BJ (cell line): Measurements from ENCODE around the gene PAF1. TPM values are rescaled to one million over a fixed set of nuclear protein-coding genes. Genes with fewer than 3 reads are reported as not detected.

Source experiments
- CTCF ChIA-PET: fragments of 350-600 bp; formaldehyde crosslinking; extraction: SDS; loops from one replicate; lab custom pipeline; 2021; ENCODE audit warnings: antibody characterized with exemption, inconsistent platforms; lab: Yijun Ruan, JAX
- POLR2A ChIA-PET: fragments of 300-600 bp; sonication (Branson Sonifier 250); formaldehyde crosslinking; extraction: SDS; loops from one replicate; lab custom pipeline; 2021; ENCODE audit warnings: antibody characterized with exemption; lab: Charles Lee
- DNase-seq: peaks from one replicate; pipeline ENCODE4 v3.0.0-alpha.2; 2011; ENCODE audit warnings: low read depth
- H3K27me3 ChIP-seq: 2 replicates; pipeline ENCODE4 v1.6.0; 2011; ENCODE audit warnings: low read length; ENCODE audit not compliant: control insufficient read depth, insufficient read depth
- H3K36me3 ChIP-seq: 2 replicates; pipeline ENCODE4 v1.5.1; 2011; ENCODE audit warnings: low read length; ENCODE audit not compliant: control insufficient read depth, insufficient read depth
- H3K4me3 ChIP-seq: 2 replicates; pipeline ENCODE4 v1.5.1; 2011; ENCODE audit warnings: low read depth, mild to moderate bottlenecking, control low read depth, low read length
- CTCF ChIP-seq: IDR thresholded peaks from 2 replicates; pipeline ENCODE4 v1.5.1; 2011; ENCODE audit warnings: low read depth, mild to moderate bottlenecking, control low read depth, inconsistent platforms, low read length, moderate library complexity; ENCODE audit not compliant: insufficient read depth
- polyA plus RNA-seq: library from polyadenylated mRNA; depleted of rRNA; stranded (reverse); fragments of >200 nt; gene quantifications from 2 replicates; pipeline ENCODE4 v1.2.3, GENCODE V29; 2011

Gene PAF1
- polyA plus RNA-seq, 1 experiment = 50.2 TPM

- peak; percentile 89 for DNase-seq
- H3K4me3 ChIP-seq = no peak overlapping the region
- peaks cover 36% of the 10 kb centered on the region for H3K36me3 ChIP-seq
- no peaks in the 10 kb centered on the region for H3K27me3 ChIP-seq
- ChIA-PET CTCF (interaction anchor here (1.0 to 1.3 kb wide), 3 partner anchors 9 to 40 kb away, joined by 3 to 4 read pairs (median 3); no protein-coding TSS in a partner anchor), POLR2A (interaction anchor here (0.6 to 0.9 kb wide), 2 partner anchors 9 to 36 kb away, joined by 3 read pairs; no protein-coding TSS in a partner anchor)
- TF ChIP-seq CTCF = no peak
Observed at GRCh38 chr19:39372047-39372802, 18.7 kb downstream of the PAF1 start.

- Histone ChIP-seq H3K27me3 (no peaks in the 10 kb centered on the region), H3K36me3 (peaks cover 22% of the 10 kb centered on the region), H3K4me3 (no peak overlapping the region)
- POLR2A ChIA-PET = no interaction called here
- no peak for TF ChIP-seq CTCF
- no peak for DNase-seq
- CTCF ChIA-PET = interaction anchor here (1.7 kb wide), 1 partner anchor 20 kb away, joined by 6 read pairs; no protein-coding TSS in a partner anchor
Observed at GRCh38 chr19:39370735-39371134, 20.2 kb downstream of the PAF1 start.

- Histone ChIP-seq H3K27me3 (no peaks in the 10 kb centered on the region), H3K36me3 (peaks cover 19% of the 10 kb centered on the region), H3K4me3 (no peak overlapping the region)
- CTCF ChIA-PET = interaction anchor here (0.5 to 1.7 kb wide), 4 partner anchors 13 to 407 kb away, joined by 3 to 6 read pairs (median 4); no protein-coding TSS in a partner anchor
- POLR2A ChIA-PET = no interaction called here
- TF ChIP-seq CTCF = no peak
- DNase-seq = no peak
Observed at GRCh38 chr19:39369200-39369599, 21.7 kb downstream of the PAF1 start.

GRCh38 chr19:39365531-39365930 lies 25.4 kb downstream of the PAF1 start:
- no peak for DNase-seq
- Histone ChIP-seq H3K27me3 (no peaks in the 10 kb centered on the region), H3K36me3 (peaks cover 12% of the 10 kb centered on the region), H3K4me3 (no peak overlapping the region)
- CTCF ChIA-PET = no interaction called here
- POLR2A ChIA-PET = no interaction called here
- TF ChIP-seq CTCF = no peak

GRCh38 chr19:39363901-39364457 lies 26.9 kb downstream of the PAF1 start:
- POLR2A ChIA-PET = interaction anchor here (1.5 kb wide), 1 partner anchor 8 kb away, joined by 3 read pairs; no protein-coding TSS in a partner anchor
- no peak for TF ChIP-seq CTCF

More at GRCh38 chr19:39363901-39364457, 26.9 kb downstream of the PAF1 start:
- DNase-seq = no peak
- H3K36me3 ChIP-seq = peaks cover 4% of the 10 kb centered on the region; the same call in 1 of the 2 replicates
- CTCF ChIA-PET = interaction anchor here (0.6 to 1.3 kb wide), 5 partner anchors 9 to 254 kb away, joined by 3 to 5 read pairs (median 3); no protein-coding TSS in a partner anchor
- no peaks in the 10 kb centered on the region for H3K27me3 ChIP-seq
- no peak overlapping the region for H3K4me3 ChIP-seq
